ENCODE results near the gene ZNF516.

- TF ChIP-seq, protein P1, sequence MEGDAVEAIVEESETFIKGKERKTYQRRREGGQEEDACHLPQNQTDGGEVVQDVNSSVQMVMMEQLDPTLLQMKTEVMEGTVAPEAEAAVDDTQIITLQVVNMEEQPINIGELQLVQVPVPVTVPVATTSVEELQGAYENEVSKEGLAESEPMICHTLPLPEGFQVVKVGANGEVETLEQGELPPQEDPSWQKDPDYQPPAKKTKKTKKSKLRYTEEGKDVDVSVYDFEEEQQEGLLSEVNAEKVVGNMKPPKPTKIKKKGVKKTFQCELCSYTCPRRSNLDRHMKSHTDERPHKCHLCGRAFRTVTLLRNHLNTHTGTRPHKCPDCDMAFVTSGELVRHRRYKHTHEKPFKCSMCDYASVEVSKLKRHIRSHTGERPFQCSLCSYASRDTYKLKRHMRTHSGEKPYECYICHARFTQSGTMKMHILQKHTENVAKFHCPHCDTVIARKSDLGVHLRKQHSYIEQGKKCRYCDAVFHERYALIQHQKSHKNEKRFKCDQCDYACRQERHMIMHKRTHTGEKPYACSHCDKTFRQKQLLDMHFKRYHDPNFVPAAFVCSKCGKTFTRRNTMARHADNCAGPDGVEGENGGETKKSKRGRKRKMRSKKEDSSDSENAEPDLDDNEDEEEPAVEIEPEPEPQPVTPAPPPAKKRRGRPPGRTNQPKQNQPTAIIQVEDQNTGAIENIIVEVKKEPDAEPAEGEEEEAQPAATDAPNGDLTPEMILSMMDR (CRISPR knock-in tag; IDR thresholded peaks at IDR 0.05) = no peak
- TF ChIP-seq JUNB (CRISPR knock-in tag; IDR thresholded peaks at IDR 0.05; ENCODE audit: borderline replicate concordance) (no peak), TGIF2 (CRISPR knock-in tag; IDR thresholded peaks at IDR 0.05) (no peak), ZNF274 (CRISPR knock-in tag; IDR thresholded peaks at IDR 0.05) (no peak), EP300 (IDR thresholded peaks at IDR 0.05; ENCODE audit: low read depth in 2 of 2, low read length in 2 of 2) (no peak), EP300 (CRISPR knock-in tag; IDR thresholded peaks at IDR 0.05; ENCODE audit: borderline replicate concordance) (no peak), NFYB (CRISPR knock-in tag; IDR thresholded peaks at IDR 0.05) (no peak), ZNF101 (CRISPR knock-in tag; IDR thresholded peaks at IDR 0.05; ENCODE audit: borderline replicate concordance, low read depth) (no peak), ZNF644 (CRISPR knock-in tag; IDR thresholded peaks at IDR 0.05; ENCODE audit: low read depth) (no peak), GABPB1 (CRISPR knock-in tag; IDR thresholded peaks at IDR 0.05) (no peak)
These were observed 73.4 kb downstream of the ZNF516 start for GRCh38 chr18:76421685-76422078.
